Endometrial microvascular endothelial cells (primary cell): ENCODE measurements around the gene BCL2L1. TPM values are rescaled to one million over a fixed set of nuclear protein-coding genes. Genes with fewer than 3 reads are reported as not detected.

Experiments used
- in situ Hi-C: cut with HindIII; loops from 2 replicates; pipeline ENCODE4 v1.10.0; 2017; ENCODE audit warnings: low sequenced_read_pairs, low pct_unique_long_range_greater_than_20kb; ENCODE audit errors: inconsistent ontology term
- total RNA-seq: library from RNA; depleted of rRNA; stranded (reverse); fragments of >200 nt; gene quantifications from one replicate; pipeline ENCODE4 v1.2.3, GENCODE V29; 2015; ENCODE audit errors: inconsistent ontology term

The BCL2L1 gene
- total RNA-seq, 1 donor from 2014 or later, result 169 TPM

GRCh38 chr20:31738729-31739549 is 16.3 kb upstream of the BCL2L1 start, which contains the start of gene TPX2:
Gene TPX2, plus strand, starts transcription at chr20:31739290. Its CDS starts 18,187 bp downstream, at chr20:31757477.
- in situ Hi-C loops, result no loop called here

- in situ Hi-C loops, result no loop called here
These were observed 8.7 kb upstream of the BCL2L1 start for GRCh38 chr20:31731321-31731717.

GRCh38 chr20:31723319-31724078 is 831 bp upstream of the BCL2L1 start:
- in situ Hi-C loops, result no loop called here

- in situ Hi-C loops, result no loop called here
These were observed 326 bp upstream of the BCL2L1 start for GRCh38 chr20:31723069-31723318.

- in situ Hi-C loops, result no loop called here
These were observed 1.0 kb downstream of the BCL2L1 start for GRCh38 chr20:31721408-31722256.

GRCh38 chr20:31720486-31721407 is 1.9 kb downstream of the BCL2L1 start:
- in situ Hi-C loops, result no loop called here

GRCh38 chr20:31719644-31720485 is 2.8 kb downstream of the BCL2L1 start:
- in situ Hi-C loops, result no loop called here

GRCh38 chr20:31718952-31719643 is 3.6 kb downstream of the BCL2L1 start:
- in situ Hi-C loops, result no loop called here

- in situ Hi-C loops, result no loop called here
These were observed 5.0 kb downstream of the BCL2L1 start for GRCh38 chr20:31717478-31718201.

GRCh38 chr20:31716818-31717477 is 5.7 kb downstream of the BCL2L1 start:
- in situ Hi-C loops, result no loop called here

- in situ Hi-C loops, result no loop called here
These were observed 6.3 kb downstream of the BCL2L1 start for GRCh38 chr20:31716351-31716750.

- in situ Hi-C loops, result no loop called here
These were observed 6.9 kb downstream of the BCL2L1 start for GRCh38 chr20:31715766-31716165.

- in situ Hi-C loops, result no loop called here
These were observed 9.1 kb downstream of the BCL2L1 start for GRCh38 chr20:31713312-31714273.

- in situ Hi-C loops, result no loop called here
These were observed 9.9 kb downstream of the BCL2L1 start for GRCh38 chr20:31712564-31713311.
